MCF 10A (cell line): ENCODE results near the gene FGD4. TPM values are rescaled to one million over a fixed set of nuclear protein-coding genes. Genes with fewer than 3 reads are reported as not detected.

Source experiments
- BruUV-seq: library from RNA; stranded (reverse); fragments of 400-500 nt; replicated peaks from 2 replicates; lab custom pipeline; 2021; lab: Mats Ljungman, UMichigan
- CTCF ChIA-PET: fragments of 300-600 bp; sonication (Branson Sonifier 250); formaldehyde crosslinking; extraction: SDS; loops from one replicate; lab custom pipeline; 2021; ENCODE audit warnings: antibody characterized with exemption, inconsistent platforms; lab: Yijun Ruan, JAX
- POLR2A ChIA-PET: fragments of 300-600, 350-650 bp; sonication (Branson Sonifier 250); formaldehyde crosslinking; extraction: SDS; loops from one replicate; lab custom pipeline; 2020; ENCODE audit warnings: antibody characterized with exemption, inconsistent platforms; lab: Yijun Ruan, JAX
- DNase-seq: peaks from one replicate; pipeline ENCODE4 v3.0.0-alpha.2; 2018; ENCODE audit not compliant: unreplicated experiment
- H3K27ac Mint-ChIP-seq: one replicate; pipeline ENCODE4 v1.8.0; 2022; ENCODE audit warnings: mild to moderate bottlenecking, low read depth, mixed read lengths; ENCODE audit not compliant: unreplicated experiment
- H3K27me3 Mint-ChIP-seq: one replicate; pipeline ENCODE4 v1.8.0; 2022; ENCODE audit warnings: mixed read lengths; ENCODE audit not compliant: insufficient read depth, unreplicated experiment
- H3K36me3 Mint-ChIP-seq: one replicate; pipeline ENCODE4 v1.8.0; 2022; ENCODE audit warnings: mild to moderate bottlenecking, moderate library complexity, mixed read lengths; ENCODE audit not compliant: insufficient read depth, unreplicated experiment
- H3K4me1 Mint-ChIP-seq: one replicate; pipeline ENCODE4 v1.8.0; 2022; ENCODE audit warnings: mixed read lengths; ENCODE audit not compliant: insufficient read depth, unreplicated experiment
- H3K4me3 Mint-ChIP-seq: one replicate; pipeline ENCODE4 v1.8.0; 2022; ENCODE audit warnings: mild to moderate bottlenecking, moderate library complexity, mixed read lengths; ENCODE audit not compliant: unreplicated experiment
- H3K9me3 Mint-ChIP-seq: one replicate; pipeline ENCODE4 v1.8.0; 2022; ENCODE audit warnings: mixed read lengths; ENCODE audit not compliant: unreplicated experiment
- intact Hi-C: fragments of 100-400 bp; cut with micrococcal nuclease; formaldehyde crosslinking; loops from 2 replicates; pipeline ENCODE4 v1.14.1; 2022
- total RNA-seq: library from RNA; stranded (reverse); gene quantifications from 2 replicates; pipeline ENCODE4 v1.2.3, GENCODE V29; 2022
- TF ChIP-seq, protein P1 (sequence below): fragments of 200-600 bp; IDR thresholded peaks from one replicate; pipeline ENCODE4 v1.8.0; 2022; ENCODE audit warnings: antibody characterized with exemption, mild to moderate bottlenecking; ENCODE audit not compliant: unreplicated experiment

Gene FGD4
- total RNA-seq, 1 experiment from 2014 or later = 34.7 TPM

DNA sequence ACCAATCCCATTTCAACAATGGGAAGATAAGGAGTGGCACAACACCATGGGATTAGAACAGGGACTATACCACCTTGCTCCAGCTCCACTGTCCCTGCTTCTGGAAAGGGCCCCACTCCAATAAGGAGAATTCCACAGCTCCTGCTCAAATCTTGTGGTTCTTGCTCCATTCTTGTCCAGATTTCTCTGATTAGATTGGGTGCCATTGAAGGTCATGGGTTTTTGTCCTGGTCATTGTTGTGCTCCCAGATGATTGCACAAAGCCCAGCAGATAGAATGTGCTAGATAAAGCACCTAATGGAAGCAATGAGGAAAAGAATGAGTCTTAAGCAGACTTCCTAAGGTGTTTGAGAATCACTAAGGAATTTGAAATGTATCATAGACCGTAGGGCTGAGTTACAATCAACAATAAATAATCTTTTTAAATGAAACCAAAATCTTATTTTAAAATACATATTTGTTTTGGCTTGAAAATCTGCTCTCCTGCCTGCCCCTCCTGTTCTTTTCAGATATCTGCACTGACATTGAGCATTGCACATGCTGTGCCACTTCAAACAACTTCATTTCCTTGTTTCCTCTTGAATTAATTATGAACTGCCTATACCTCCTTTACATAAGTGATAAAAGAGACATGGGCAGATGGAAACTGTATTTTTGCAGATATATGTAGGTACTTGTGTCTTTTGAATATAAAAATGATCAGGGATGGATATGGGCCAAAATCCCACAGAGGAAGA is 115.9 kb downstream of the FGD4 start:
- POLR2A ChIA-PET = interaction anchor here (0.7 to 2.6 kb wide), 2 partner anchors 11 to 12 kb away, joined by 3 to 6 read pairs; no protein-coding TSS in a partner anchor
- no peak for DNase-seq
- no peaks in the 10 kb centered on the region for H3K27me3 Mint-ChIP-seq
- TF ChIP-seq, protein P1, sequence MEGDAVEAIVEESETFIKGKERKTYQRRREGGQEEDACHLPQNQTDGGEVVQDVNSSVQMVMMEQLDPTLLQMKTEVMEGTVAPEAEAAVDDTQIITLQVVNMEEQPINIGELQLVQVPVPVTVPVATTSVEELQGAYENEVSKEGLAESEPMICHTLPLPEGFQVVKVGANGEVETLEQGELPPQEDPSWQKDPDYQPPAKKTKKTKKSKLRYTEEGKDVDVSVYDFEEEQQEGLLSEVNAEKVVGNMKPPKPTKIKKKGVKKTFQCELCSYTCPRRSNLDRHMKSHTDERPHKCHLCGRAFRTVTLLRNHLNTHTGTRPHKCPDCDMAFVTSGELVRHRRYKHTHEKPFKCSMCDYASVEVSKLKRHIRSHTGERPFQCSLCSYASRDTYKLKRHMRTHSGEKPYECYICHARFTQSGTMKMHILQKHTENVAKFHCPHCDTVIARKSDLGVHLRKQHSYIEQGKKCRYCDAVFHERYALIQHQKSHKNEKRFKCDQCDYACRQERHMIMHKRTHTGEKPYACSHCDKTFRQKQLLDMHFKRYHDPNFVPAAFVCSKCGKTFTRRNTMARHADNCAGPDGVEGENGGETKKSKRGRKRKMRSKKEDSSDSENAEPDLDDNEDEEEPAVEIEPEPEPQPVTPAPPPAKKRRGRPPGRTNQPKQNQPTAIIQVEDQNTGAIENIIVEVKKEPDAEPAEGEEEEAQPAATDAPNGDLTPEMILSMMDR = no peak
- H3K4me3 Mint-ChIP-seq = no peak overlapping the region
- H3K9me3 Mint-ChIP-seq = no peaks in the 10 kb centered on the region
- peaks cover 9% of the 10 kb centered on the region for H3K4me1 Mint-ChIP-seq
- CTCF ChIA-PET = interaction anchor here (1.4 kb wide), 1 partner anchor 150 kb away, joined by 3 read pairs; no protein-coding TSS in a partner anchor
- H3K27ac Mint-ChIP-seq = no peak overlapping the region
- H3K36me3 Mint-ChIP-seq = peaks cover 25% of the 10 kb centered on the region
- intact Hi-C loops = no loop called here
- BruUV-seq = no TSS peak

DNA sequence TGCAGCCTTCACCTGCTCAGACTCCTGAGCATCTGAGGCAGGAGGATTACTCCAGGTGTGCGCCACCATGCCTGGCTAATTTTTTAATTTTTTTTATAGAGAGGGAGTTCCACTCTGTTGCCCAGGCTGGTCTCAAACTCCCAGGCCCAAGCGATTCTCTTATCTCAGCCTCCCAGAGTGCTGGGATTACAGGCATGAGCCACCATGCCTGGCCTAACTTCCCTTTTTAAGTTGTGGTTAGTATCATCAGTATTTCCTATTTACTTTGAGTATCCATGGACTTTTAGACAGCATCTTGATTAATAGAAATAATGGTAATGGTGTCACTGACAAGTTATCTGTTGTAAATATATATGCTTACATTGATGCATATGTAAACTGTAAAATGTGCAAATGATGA is 116.9 kb downstream of the FGD4 start:
- Mint-ChIP-seq H3K9me3 (no peaks in the 10 kb centered on the region), H3K27me3 (no peaks in the 10 kb centered on the region), H3K27ac (no peak overlapping the region), H3K4me3 (no peak overlapping the region), H3K4me1 (peaks cover 9% of the 10 kb centered on the region), H3K36me3 (peaks cover 25% of the 10 kb centered on the region)
- no TSS peak for BruUV-seq
- intact Hi-C loops = no loop called here
- TF ChIP-seq, protein P1 = no peak
- ChIA-PET POLR2A (no interaction called here), CTCF (interaction anchor here (1.0 kb wide), 1 partner anchor 150 kb away, joined by 3 read pairs; no protein-coding TSS in a partner anchor)
- DNase-seq = no peak

DNA sequence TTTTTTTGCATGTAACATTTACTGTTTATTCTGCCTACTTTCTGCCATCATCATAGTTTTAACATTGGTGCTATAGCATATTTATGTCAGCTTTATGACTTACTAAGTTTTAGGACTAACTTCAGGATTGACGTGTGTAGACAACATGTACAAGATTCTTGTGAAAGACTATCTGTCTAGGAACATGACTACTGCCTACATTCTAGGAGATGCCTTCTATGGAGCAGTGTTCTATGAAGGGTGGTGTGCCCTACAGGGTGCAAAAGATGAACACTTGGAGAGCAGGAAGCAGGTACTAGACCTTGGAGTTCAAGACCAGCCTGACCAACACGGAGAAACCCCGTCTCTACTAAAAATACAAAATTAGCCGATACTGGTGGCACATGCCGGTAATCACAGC is 118.6 kb downstream of the FGD4 start:
- Mint-ChIP-seq H3K36me3 (peaks cover 16% of the 10 kb centered on the region), H3K4me3 (no peak overlapping the region), H3K9me3 (no peaks in the 10 kb centered on the region), H3K4me1 (peaks cover 13% of the 10 kb centered on the region), H3K27me3 (no peaks in the 10 kb centered on the region), H3K27ac (no peak overlapping the region)
- CTCF ChIA-PET = interaction anchor here (0.6 to 1.3 kb wide), 2 partner anchors 15 to 416 kb away, joined by 5 read pairs; no protein-coding TSS in a partner anchor
- TF ChIP-seq, protein P1 = no peak
- no peak for DNase-seq
- no TSS peak for BruUV-seq
- POLR2A ChIA-PET = interaction anchor here (0.6 to 0.7 kb wide), 2 partner anchors 12 to 16 kb away, joined by 4 read pairs; no protein-coding TSS in a partner anchor
- intact Hi-C loops = no loop called here

DNA sequence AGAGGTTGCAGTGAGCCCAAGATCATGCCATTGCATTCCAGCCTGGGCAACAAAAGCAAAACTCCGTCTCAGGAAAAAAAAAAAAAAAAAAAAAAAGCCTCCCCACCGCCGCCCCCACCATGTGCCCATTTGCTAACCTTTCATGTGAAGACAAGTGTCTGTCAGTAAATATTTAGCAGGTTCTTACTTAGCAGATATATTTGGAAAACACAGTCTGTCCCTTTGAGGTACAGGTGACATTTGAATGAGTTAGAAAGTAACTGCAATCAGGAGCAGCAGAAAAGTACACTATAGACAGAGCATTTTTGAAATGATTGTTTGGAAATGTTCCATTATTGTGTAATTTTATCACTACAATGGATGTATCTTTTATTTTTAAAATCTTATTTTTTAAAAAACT is 119.7 kb downstream of the FGD4 start:
- no TSS peak for BruUV-seq
- intact Hi-C loops = no loop called here
- no peak overlapping the region for H3K27ac Mint-ChIP-seq
- H3K9me3 Mint-ChIP-seq = no peaks in the 10 kb centered on the region
- POLR2A ChIA-PET = no interaction called here
- peaks cover 20% of the 10 kb centered on the region for H3K4me1 Mint-ChIP-seq
- TF ChIP-seq, protein P1 = no peak
- no peak for DNase-seq
- H3K36me3 Mint-ChIP-seq = peaks cover 16% of the 10 kb centered on the region
- CTCF ChIA-PET = no interaction called here
- H3K27me3 Mint-ChIP-seq = no peaks in the 10 kb centered on the region
- no peak overlapping the region for H3K4me3 Mint-ChIP-seq
